Left lung (tissue), 10 donors: ENCODE data around the gene FAM117B. TPM values are rescaled to one million over a fixed set of nuclear protein-coding genes. Genes with fewer than 3 reads are reported as not detected.

ENCODE experiments used
- ATAC-seq: fragments of 200-7000 bp; cut with Tn5 transposase; one replicate; pipeline ENCODE4 v1.9.1; 2020; ENCODE audit warnings: moderate library complexity
- DNase-seq, 4 donors: peaks; one replicate each; pipeline ENCODE4 v3.0.0-alpha.2; 2013 to 2020
- H3K27ac ChIP-seq, 2 donors: fragments of 200-600 bp; sonication (generic) in 1 of 2; one replicate each; pipeline versions ENCODE4 v1.5.0 to v1.8.0; 2020 to 2021
- H3K27me3 ChIP-seq, 2 donors: fragments of 200-600 bp; sonication (generic) in 1 of 2; one replicate each; pipeline versions ENCODE4 v1.5.0 to v1.8.0; 2020 to 2021
- H3K36me3 ChIP-seq, 2 donors: fragments of 200-600 bp; sonication (generic) in 1 of 2; one replicate each; pipeline versions ENCODE4 v1.5.0 to v1.8.0; 2020 to 2021
- H3K4me1 ChIP-seq, 2 donors: fragments of 200-600 bp; one replicate each; pipeline ENCODE4 v1.8.0; 2021
- H3K4me3 ChIP-seq, 2 donors: fragments of 200-600 bp; sonication (generic) in 1 of 2; one replicate each; pipeline versions ENCODE4 v1.5.0 to v1.8.0; 2020 to 2021; ENCODE audit warnings: mild to moderate bottlenecking in 1 of 2
- H3K9me3 ChIP-seq, 2 donors: fragments of 200-600 bp; sonication (generic) in 1 of 2; one replicate each; pipeline versions ENCODE4 v1.5.0 to v1.8.0; 2020 to 2021
- CTCF ChIP-seq, 2 donors: fragments of 200-600 bp; sonication (generic) in 1 of 2; IDR thresholded peaks; one replicate each; pipeline versions ENCODE4 v1.5.0 to v1.8.0; 2021; ENCODE audit warnings: antibody characterized with exemption in 2 of 2
- intact Hi-C, 2 donors: fragments of 100-400 bp; cut with DNase I; formaldehyde crosslinking; loops; one replicate each; pipeline versions ENCODE4 v1.11.2 to v1.14.2; 2022
- polyA plus RNA-seq, 6 donors: library from polyadenylated mRNA; unstranded; fragments of 120-200 nt; gene quantifications; one replicate each; pipeline ENCODE4 v1.2.1, GENCODE V29; 2013; ENCODE audit not compliant: insufficient read length in 6 of 6
- total RNA-seq, 2 donors: library from RNA; stranded (reverse); fragmentation: NEBNext Ultra II Directional; extraction: Animal tissue kit (Norgen Biotek cat#: 25700); gene quantifications; one replicate each; pipeline ENCODE4 v1.2.1, GENCODE V29; 2021
- donor health status: DM: no; HTN: yes; CAD: no.
- donor health status: DM: no; HTN: no; CAD: no.

Gene FAM117B
- total and polyA plus RNA-seq, 8 donors = 4.9 to 27.4 (median 22.6) TPM

DNA sequence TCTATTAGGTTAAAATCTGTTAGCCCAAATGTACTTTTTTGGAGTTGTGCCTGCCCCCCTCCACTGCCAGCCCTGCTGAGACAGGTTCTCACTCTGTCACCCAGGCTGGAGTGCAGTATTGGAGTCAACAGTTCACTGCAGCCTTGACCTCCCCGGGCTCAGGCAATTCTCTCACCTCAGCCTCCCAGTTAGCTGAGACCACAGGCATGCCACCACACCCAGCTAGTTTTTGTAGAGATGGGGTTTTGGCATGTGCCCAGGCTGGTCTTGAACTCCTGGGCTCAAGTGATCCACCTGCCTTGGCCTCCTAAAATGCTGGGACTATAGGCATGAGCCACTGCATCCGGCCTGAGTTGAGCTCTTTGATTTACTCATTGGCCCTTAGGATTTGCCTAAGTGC, 126.1 kb downstream of the FAM117B start:
- no peak for DNase-seq
- ATAC-seq = peak; percentile 23
- Histone ChIP-seq H3K36me3 (peaks cover 0 to 10% of the 10 kb centered on the region in 2 donors), H3K4me3 (no peak overlapping the region), H3K4me1 (no peaks in the 10 kb centered on the region), H3K27me3 (no peaks in the 10 kb centered on the region), H3K9me3 (no peaks in the 10 kb centered on the region), H3K27ac (no peak overlapping the region)
- TF ChIP-seq CTCF (IDR thresholded peaks at IDR 0.05) = no peak
- intact Hi-C loops = no loop called here

- no peak overlapping the region for H3K27ac ChIP-seq
- H3K9me3 ChIP-seq = no peaks in the 10 kb centered on the region
- no peaks in the 10 kb centered on the region for H3K27me3 ChIP-seq
- DNase-seq (peak in 1 of 4 donors; percentile 37), ATAC-seq (no peak)
- peaks cover 0 to 5% of the 10 kb centered on the region in 2 donors for H3K36me3 ChIP-seq
- no peaks in the 10 kb centered on the region for H3K4me1 ChIP-seq
- intact Hi-C loops = no loop called here
- TF ChIP-seq CTCF (IDR thresholded peaks at IDR 0.05) = no peak
- H3K4me3 ChIP-seq = no peak overlapping the region
Measured at GRCh38 chr2:202762556-202762955, 127.8 kb downstream of the FAM117B start.

GRCh38 chr2:202763916-202764315, 129.1 kb downstream of the FAM117B start:
- intact Hi-C loops = no loop called here
- ATAC-seq = no peak
- no peak for TF ChIP-seq CTCF (IDR thresholded peaks at IDR 0.05)
- no peaks in the 10 kb centered on the region for H3K9me3 ChIP-seq
- H3K27ac ChIP-seq = no peak overlapping the region
- no peak overlapping the region for H3K4me3 ChIP-seq
- H3K36me3 ChIP-seq = peaks cover 0 to 5% of the 10 kb centered on the region in 2 donors
- DNase-seq = no peak
- H3K4me1 ChIP-seq = no peaks in the 10 kb centered on the region
- no peaks in the 10 kb centered on the region for H3K27me3 ChIP-seq

DNA sequence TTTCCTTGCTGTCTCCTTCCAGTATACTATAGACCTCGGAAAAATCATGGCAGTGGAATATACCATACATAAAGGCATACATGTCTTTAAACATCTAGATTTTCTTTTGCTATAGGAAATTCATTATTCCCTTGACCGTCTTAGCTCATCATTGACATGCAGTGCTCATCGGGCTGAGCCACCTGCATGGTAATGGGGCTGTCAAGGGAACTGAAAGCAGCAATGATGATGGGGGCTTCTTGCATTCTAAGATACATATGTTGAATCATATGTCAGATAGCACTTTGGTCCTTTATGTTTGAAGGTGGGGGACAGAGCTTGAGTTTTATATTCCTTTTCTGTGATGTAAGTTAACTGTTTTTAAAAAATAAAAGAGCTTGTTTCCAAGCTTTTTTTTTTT, 130.2 kb downstream of the FAM117B start:
- ATAC-seq = no peak
- Histone ChIP-seq H3K27ac (no peak overlapping the region), H3K9me3 (no peaks in the 10 kb centered on the region), H3K27me3 (no peaks in the 10 kb centered on the region), H3K4me3 (no peak overlapping the region), H3K36me3 (no peaks in the 10 kb centered on the region), H3K4me1 (no peaks in the 10 kb centered on the region)
- no peak for DNase-seq
- intact Hi-C loops = no loop called here
- TF ChIP-seq CTCF (IDR thresholded peaks at IDR 0.05) = no peak

- Histone ChIP-seq H3K9me3 (no peaks in the 10 kb centered on the region), H3K4me1 (no peaks in the 10 kb centered on the region), H3K4me3 (no peak overlapping the region), H3K27ac (no peak overlapping the region), H3K36me3 (peaks cover 0 to 4% of the 10 kb centered on the region in 2 donors), H3K27me3 (no peaks in the 10 kb centered on the region)
- peak; percentile 39 for ATAC-seq
- no peak for DNase-seq
- TF ChIP-seq CTCF (IDR thresholded peaks at IDR 0.05) = no peak
- intact Hi-C loops = no loop called here
Measured at GRCh38 chr2:202765436-202765835, 130.7 kb downstream of the FAM117B start.
